NOMO-1 treated with dmso at 0.1 percent for 144 hours (cell line): Measurements from ENCODE around the gene CENPX.
"Not testable (repeated sequence)": the region's sequence is repeated elsewhere in the genome, so short reads cannot be mapped to it uniquely, and the experiment has no call there.

Experiments used
- DNase-seq: peaks from one replicate; lab custom pipeline; 2025; ENCODE audit not compliant: unreplicated experiment; lab: John Stamatoyannopoulos, UW

CENPX gene

DNA sequence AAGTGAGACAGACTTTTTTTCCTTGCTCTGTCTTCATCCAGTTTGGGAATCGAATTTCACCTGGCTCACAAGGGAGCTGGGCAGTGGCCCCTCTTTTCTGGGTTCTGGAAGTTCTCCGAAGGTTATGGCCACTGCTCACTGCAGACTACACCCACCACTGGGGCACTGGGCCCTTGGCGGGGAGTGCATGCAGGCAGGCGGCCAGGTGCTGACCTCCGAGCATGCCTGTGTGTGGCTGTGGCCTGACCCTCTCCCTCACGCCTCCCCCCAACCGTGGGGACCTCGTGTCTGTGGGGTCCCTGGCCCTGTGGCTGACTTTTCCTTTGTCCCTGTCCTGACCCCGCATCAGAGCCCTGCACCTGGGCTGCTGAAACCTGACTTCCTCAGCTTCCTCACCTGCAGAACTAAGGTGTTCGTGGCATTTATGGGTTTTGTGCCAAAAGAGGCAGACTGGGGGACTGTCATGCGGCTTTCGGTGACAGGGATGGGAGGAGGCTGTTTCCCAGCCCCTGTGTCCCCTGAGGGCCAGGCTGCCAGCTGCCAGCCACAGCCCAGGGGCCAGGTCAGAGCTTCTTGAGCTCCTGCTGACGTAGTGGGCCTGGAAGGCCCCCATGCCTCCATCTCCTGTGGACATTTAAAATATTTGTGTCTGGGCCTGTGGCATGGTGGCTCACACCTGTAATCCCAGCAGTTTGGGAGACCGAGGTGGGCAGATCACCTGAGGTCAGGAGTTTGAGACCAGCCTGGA lies 23.8 kb downstream of the CENPX start:
- no peak for DNase-seq

DNA sequence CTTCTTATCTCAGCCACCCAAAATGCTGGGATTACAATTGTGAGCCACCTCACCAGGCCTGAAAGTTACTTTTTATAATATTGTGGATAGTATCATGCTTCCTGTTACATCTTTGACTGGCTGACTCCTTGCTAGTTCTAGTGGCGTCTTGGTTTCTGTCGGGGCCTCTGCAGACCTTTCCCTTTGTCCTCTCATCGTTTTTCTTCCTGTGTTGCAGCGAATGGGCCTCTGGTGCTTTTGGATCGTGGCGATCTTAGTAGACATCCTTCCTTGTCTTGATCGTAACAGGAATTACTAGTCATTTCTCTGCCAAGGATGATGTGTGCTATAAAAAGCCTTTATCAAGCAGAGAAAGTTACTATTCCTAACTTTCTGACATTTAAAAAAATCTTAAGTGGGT lies 24.5 kb downstream of the CENPX start:
- DNase-seq, result no peak

GRCh38 chr17:81996757-81997441 lies 25.8 kb downstream of the CENPX start:
- no peak for DNase-seq

DNA sequence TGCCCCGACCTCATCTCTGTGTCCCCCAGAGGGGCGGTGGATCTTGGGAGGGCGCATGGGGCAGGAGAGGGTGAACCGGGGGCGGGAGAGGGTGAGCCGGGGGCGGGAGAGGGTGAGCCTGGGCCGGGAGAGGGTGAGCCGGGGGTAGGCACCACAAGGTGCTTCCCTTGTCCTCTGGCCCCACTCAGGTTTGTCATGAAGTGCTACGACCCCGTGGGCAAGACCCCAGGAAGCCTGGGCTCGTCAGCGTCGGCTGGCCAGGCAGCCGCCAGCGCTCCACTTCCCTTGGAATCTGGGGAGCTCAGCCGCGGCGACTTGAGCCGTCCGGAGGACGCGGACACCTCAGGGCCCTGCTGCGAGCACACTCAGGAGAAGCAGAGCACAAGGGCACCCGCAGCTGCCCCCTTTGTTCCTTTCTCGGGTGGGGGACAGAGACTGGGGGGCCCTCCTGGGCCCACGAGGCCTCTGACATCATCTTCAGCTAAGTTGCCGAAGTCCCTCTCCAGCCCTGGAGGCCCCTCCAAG lies 26.4 kb downstream of the CENPX start:
- no peak for DNase-seq

DNA sequence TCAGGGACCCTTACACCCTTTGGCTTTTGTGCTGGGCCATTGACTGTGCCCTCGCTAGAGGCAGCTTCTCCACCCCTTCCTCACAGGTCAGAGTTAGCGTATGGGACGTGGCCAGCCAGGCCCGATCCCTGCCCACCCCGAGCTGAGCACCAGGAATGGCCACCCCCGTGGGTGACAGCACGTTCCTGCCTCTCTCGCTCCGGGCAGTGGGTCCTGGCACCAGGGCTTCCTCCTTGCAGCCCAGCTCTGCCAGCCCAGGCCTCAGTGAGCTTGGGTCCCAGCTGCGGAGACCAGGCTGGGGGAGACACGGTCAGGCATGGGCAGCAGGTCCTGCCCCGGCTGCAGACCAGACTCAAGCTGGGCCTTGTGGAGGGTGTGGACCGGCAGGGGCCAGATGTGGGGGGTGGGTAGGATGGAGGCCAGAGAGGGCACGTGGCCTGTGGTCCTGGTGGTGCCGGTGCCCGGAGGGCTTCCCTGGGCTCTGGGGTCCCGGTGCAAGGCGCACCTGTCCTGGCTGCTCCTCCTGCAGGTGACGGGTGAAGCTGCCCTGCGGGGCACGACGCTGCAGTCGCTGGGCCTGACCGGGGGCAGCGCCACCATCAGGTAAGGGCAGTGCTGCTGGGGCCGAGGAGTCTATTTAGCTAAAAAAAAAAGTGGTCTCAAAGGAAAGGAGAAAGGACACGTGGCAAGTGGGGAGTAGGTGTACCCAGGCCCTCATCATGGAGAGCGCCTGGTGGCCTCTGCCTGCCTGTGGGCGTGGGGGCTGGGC lies 27.0 kb downstream of the CENPX start:
- DNase-seq, result no peak

GRCh38 chr17:81994593-81995462 lies 27.9 kb downstream of the CENPX start:
- DNase-seq, result no peak

- no peak for DNase-seq
Observed at GRCh38 chr17:81993729-81994592, 28.7 kb downstream of the CENPX start.

DNA sequence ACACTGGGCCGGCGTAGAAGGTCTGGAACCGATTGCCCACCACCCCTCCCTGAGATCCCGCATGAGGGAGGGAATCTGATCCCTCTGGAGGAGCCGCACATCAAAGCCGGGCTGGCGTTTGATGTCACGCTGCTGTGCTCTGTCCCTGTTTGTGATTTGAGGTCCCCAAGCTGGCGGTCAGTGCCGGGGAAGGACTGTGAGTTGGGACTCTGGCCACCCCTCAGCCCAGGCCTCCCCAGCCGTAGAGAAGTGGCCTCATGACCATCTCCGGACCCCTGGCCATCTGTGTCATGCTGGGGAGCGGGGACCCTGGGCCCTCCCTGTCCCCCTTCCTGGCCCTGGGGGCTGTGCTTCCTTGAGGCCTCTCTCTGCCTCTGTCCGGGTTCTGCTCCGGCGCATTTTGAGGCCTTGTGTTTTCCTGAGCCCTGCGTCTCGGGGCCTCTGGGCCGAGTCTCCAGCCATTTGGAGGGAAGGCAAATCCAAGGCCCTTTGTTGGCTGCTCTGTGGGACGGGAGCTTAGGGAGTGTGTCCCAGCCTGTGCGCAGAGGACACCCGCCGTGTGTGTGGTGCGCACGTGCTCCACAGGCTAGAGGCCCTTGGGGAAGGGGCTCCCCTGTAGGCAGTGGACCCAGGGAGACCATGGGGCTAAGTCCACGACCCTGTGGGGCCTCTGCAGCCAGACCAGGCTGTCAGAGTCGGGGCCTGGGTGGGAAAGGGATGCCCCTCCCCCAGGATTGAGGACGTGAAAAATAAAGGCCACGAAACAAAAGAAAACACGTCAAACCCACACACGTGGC lies 30.2 kb downstream of the CENPX start:
- DNase-seq, result no peak

GRCh38 chr17:81991684-81992305 lies 30.9 kb downstream of the CENPX start:
- DNase-seq, result no peak

GRCh38 chr17:81990836-81991683 lies 31.6 kb downstream of the CENPX start:
- no peak for DNase-seq

DNA sequence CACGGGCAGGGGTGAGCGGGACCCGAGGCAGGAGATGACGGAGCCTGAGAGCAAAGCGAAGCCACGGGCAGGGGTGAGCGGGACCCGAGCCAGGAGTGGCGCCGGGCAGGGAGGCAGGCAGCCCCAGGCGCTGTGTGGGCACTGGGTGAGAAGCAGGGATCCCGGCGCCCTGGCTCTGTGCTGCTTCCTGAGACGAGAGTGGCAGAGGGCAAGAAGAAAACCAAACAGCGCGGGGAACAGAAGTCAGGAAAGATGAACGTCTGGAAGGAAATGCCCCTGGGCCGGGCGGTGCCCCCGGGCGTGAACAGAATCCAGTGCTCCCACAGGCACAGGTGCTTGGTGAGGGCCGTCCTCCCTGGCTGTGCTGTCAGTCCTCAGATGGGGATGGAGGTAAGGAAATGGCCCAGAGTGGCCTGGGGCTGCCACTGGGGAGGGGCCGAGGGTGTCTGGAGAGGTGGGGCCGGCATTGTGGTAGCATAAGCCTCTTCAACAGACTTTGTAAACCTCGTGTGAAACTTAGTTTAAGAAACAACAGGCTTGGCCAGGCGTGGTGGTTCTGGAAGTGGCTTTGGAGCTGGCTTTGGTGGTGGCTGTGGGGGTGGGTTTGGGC lies 35.4 kb downstream of the CENPX start:
- no peak for DNase-seq

GRCh38 chr17:81986606-81987005 lies 36.1 kb downstream of the CENPX start:
- DNase-seq, result no peak

DNA sequence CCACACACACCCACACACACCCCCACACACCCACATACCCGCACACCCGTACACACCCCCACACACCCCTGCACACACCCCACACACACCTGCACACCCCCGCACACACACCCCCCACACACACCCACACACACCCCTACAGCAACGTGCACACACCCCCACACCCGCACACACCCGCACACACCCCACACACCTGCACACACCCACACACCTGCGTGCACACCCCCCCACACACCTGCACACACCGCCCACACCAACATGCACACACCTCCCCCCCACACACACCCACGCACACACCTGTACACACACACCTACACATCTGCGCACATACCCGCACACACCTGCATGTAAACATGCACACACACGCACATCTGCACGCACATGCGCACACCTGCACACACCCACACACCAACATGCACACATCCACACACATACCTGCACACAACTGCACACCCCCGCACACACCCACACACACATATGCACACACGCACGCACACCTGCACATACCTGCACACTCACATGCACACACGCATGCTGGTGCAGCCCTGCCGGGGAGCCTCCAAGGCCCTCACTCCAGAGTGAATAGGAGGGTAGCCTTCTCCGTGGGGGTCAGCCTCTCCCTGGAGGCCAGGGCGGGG lies 37.8 kb downstream of the CENPX start:
- no peak for DNase-seq

GRCh38 chr17:81983639-81984373 lies 38.9 kb downstream of the CENPX start:
- DNase-seq, result no peak

DNA sequence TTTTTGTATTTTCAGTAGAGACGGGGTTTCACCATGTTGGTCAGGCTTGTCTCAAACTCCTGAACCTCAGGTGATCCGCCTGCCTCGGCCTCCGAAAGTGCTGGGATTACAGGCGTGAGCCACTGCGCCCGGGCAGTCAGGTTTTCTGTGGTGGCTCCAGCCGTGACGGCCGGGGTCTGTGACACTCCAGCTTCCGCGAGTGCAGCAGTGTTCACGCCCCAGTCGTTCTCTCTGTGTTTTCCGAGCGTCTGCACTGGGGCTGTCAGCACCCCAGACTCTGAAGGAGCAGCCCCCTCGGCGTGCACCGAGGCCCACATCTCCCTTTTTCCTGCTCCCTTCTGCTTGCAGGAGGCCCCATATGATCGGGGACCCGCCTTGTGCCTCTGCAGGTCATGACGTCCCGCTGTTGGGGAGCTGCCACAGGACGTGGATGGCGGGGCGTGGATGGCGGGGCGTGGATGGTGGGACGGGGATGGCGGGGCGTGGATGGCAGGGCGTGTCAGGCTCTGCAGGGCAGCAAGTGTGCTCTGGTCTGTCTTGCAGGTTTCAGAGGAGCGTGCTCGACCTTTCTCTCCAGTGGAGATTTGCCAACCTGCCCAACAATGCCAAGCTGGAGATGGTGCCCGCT lies 39.6 kb downstream of the CENPX start:
- DNase-seq, result no peak

- not testable (repeated sequence) for DNase-seq
Observed at GRCh38 chr17:81981511-81981910, 41.2 kb downstream of the CENPX start.
